ENCODE measurements around the gene FOXRED1. TPM values are rescaled to one million over a fixed set of nuclear protein-coding genes. Genes with fewer than 3 reads are reported as not detected.

The FOXRED1 gene
- total RNA-seq, 1 experiment from 2014 or later, result 43.2 TPM

DNA sequence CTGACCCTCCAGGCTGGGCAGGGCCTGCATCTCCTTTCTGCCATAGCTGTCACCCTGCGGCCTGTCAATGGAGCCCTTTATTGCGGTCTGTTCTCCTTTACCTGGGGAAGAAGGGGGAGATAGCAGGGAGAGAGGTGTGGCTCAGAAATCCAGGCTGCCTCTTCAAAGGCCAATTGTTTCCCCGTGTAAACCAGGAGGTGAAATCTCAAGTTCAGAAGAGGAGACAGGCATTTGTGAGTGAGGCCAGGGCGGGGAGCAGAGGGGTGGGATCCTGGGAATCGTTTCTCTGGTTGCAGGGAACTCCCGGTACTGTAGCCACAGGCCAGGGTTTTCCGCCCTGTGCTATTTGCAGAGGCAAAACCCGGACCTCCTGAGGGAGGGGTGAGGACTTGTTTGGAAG, 44.0 kb downstream of the FOXRED1 start:
- Histone ChIP-seq H3K9me3 (ENCODE audit: insufficient read depth, low read depth) (no peaks in the 10 kb centered on the region), H3K36me3 (ENCODE audit: low read depth) (0 out of 2 replicates have a peak, but pooled peaks cover 8% of the 10 kb centered on the region), H3K27ac (no peak overlapping the region), H3K4me1 (replicated peaks; ENCODE audit: insufficient read depth) (peaks cover 3% of the 10 kb centered on the region; the same call in 1 of the 2 replicates), H3K27me3 (ENCODE audit: insufficient read depth, low read depth) (no peaks in the 10 kb centered on the region), H4K20me1 (ENCODE audit: insufficient read depth) (no peaks in the 10 kb centered on the region), H3K79me2 (ENCODE audit: low read depth) (no peaks in the 10 kb centered on the region), H3K9me2 (ENCODE audit: insufficient read depth) (no peaks in the 10 kb centered on the region), H3K4me3 (no peak overlapping the region), H3F3A (ENCODE audit: insufficient read depth, low read depth) (peaks cover 5% of the 10 kb centered on the region; the same call in 1 of the 2 replicates), H2AFZ (no peak overlapping the region), H3K4me2 (no peak overlapping the region)
- CTCF ChIA-PET, result no interaction called here
- DNase-seq, result no peak
- no peak for TF ChIP-seq CTCF (conservative IDR thresholded peaks at IDR 0.05)
- no peak for TF ChIP-seq EZH2 (IDR thresholded peaks at IDR 0.05; ENCODE audit: low read depth)
- intact Hi-C loops (cut with micrococcal nuclease; ENCODE audit: unreplicated experiment), result loop anchor here (5.0 kb wide), 2 partner anchors 54 to 679 kb away; no protein-coding TSS in a partner anchor
- POLR2A ChIA-PET (ENCODE audit: unreplicated experiment), result no interaction called here
- BruUV-seq (replicated peaks), result no TSS peak

GRCh38 chr11:126313826-126314225, 44.9 kb downstream of the FOXRED1 start:
- Histone ChIP-seq H3K9me3 (ENCODE audit: insufficient read depth, low read depth) (no peaks in the 10 kb centered on the region), H3K27me3 (ENCODE audit: insufficient read depth, low read depth) (no peaks in the 10 kb centered on the region), H3K36me3 (ENCODE audit: low read depth) (0 out of 2 replicates have a peak, but pooled peaks cover 8% of the 10 kb centered on the region), H3K4me2 (no peak overlapping the region), H3F3A (ENCODE audit: insufficient read depth, low read depth) (peaks cover 5% of the 10 kb centered on the region; the same call in 1 of the 2 replicates), H3K4me1 (replicated peaks; ENCODE audit: insufficient read depth) (peaks cover 3% of the 10 kb centered on the region; the same call in 1 of the 2 replicates), H3K79me2 (ENCODE audit: low read depth) (no peaks in the 10 kb centered on the region), H4K20me1 (ENCODE audit: insufficient read depth) (no peaks in the 10 kb centered on the region), H2AFZ (no peak overlapping the region), H3K9me2 (ENCODE audit: insufficient read depth) (no peaks in the 10 kb centered on the region), H3K27ac (no peak overlapping the region), H3K4me3 (no peak overlapping the region)
- TF ChIP-seq CTCF (conservative IDR thresholded peaks at IDR 0.05) (no peak), EZH2 (IDR thresholded peaks at IDR 0.05; ENCODE audit: low read depth) (no peak)
- no TSS peak for BruUV-seq (replicated peaks)
- intact Hi-C loops (cut with micrococcal nuclease; ENCODE audit: unreplicated experiment), result loop anchor here (5.0 kb wide), 2 partner anchors 53 to 678 kb away; no protein-coding TSS in a partner anchor
- POLR2A ChIA-PET (ENCODE audit: unreplicated experiment), result no interaction called here
- DNase-seq, result no peak
- CTCF ChIA-PET, result no interaction called here

DNA sequence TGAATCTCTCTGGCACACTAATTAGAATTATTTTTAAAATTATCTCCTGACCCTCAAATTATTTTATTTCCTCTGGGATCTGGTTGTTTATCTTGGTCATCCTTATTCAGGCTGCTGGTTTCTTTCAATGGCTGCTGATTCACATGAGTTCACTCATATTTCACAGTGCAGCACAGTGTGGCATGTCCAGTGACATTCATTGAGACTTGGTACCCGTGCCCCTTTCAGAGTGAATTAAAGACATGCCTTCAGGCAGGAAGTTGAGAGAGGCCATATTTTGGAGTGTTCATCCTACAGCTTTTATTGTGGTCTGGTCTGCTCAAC, 48.4 kb downstream of the FOXRED1 start:
- CTCF ChIA-PET, result no interaction called here
- Histone ChIP-seq H3K36me3 (ENCODE audit: low read depth) (0 out of 2 replicates have a peak, but pooled peaks cover 8% of the 10 kb centered on the region), H4K20me1 (ENCODE audit: insufficient read depth) (no peaks in the 10 kb centered on the region), H3K79me2 (ENCODE audit: low read depth) (no peaks in the 10 kb centered on the region), H3K4me2 (no peak overlapping the region), H3F3A (ENCODE audit: insufficient read depth, low read depth) (no peaks in the 10 kb centered on the region), H3K4me1 (replicated peaks; ENCODE audit: insufficient read depth) (no peaks in the 10 kb centered on the region), H3K27ac (no peak overlapping the region), H3K9me2 (ENCODE audit: insufficient read depth) (no peaks in the 10 kb centered on the region), H3K9me3 (ENCODE audit: insufficient read depth, low read depth) (no peaks in the 10 kb centered on the region), H2AFZ (no peak overlapping the region), H3K4me3 (no peak overlapping the region), H3K27me3 (ENCODE audit: insufficient read depth, low read depth) (no peaks in the 10 kb centered on the region)
- no peak for DNase-seq
- BruUV-seq (replicated peaks), result no TSS peak
- intact Hi-C loops (cut with micrococcal nuclease; ENCODE audit: unreplicated experiment), result no loop called here
- no peak for TF ChIP-seq EZH2 (IDR thresholded peaks at IDR 0.05; ENCODE audit: low read depth)
- POLR2A ChIA-PET (ENCODE audit: unreplicated experiment), result no interaction called here

Measured in PC-9 (cell line).